Measurements from ENCODE around the gene TBCK. TPM values are rescaled to one million over a fixed set of nuclear protein-coding genes. Genes with fewer than 3 reads are reported as not detected.

Gene TBCK
- total RNA-seq, 1 experiment from 2014 or later: 25.5 TPM

- TF ChIP-seq CTCF (conservative IDR thresholded peaks at IDR 0.05; ENCODE audit: low read depth, low read length) (no peak), EZH2 (IDR thresholded peaks at IDR 0.05; ENCODE audit: borderline replicate concordance, low read depth, low read length, poor library complexity, severe bottlenecking) (no peak)
- Histone ChIP-seq H3K4me1 (ENCODE audit: insufficient read depth, low read length, poor library complexity, severe bottlenecking) (peaks cover 1% of the 10 kb centered on the region), H3K27ac (ENCODE audit: low read depth, low read length, poor library complexity, severe bottlenecking) (no peak overlapping the region), H3K4me3 (ENCODE audit: low read depth, low read length, poor library complexity, severe bottlenecking) (no peak overlapping the region), H3K27me3 (replicated peaks; ENCODE audit: insufficient read depth, low read depth, low read length, poor library complexity) (no peaks in the 10 kb centered on the region), H3K9me3 (ENCODE audit: low read depth, low read length, poor library complexity, severe bottlenecking) (no peaks in the 10 kb centered on the region), H3K36me3 (ENCODE audit: insufficient read depth, low read length, poor library complexity, severe bottlenecking) (no peaks in the 10 kb centered on the region)
- intact Hi-C loops (cut with micrococcal nuclease; ENCODE audit: unreplicated experiment): no loop called here
- no TSS peak for BruUV-seq (replicated peaks)
- POLR2A ChIA-PET (ENCODE audit: low non-redundant PET): no interaction called here
- no peak for DNase-seq (ENCODE audit: low spot score)
- CTCF ChIA-PET: no interaction called here
Measured at GRCh38 chr4:106270736-106271135, 45.3 kb downstream of the TBCK start.

GRCh38 chr4:106269711-106270110, 46.3 kb downstream of the TBCK start:
- CTCF ChIA-PET: no interaction called here
- Histone ChIP-seq H3K27ac (ENCODE audit: low read depth, low read length, poor library complexity, severe bottlenecking) (no peak overlapping the region), H3K4me3 (ENCODE audit: low read depth, low read length, poor library complexity, severe bottlenecking) (no peak overlapping the region), H3K27me3 (replicated peaks; ENCODE audit: insufficient read depth, low read depth, low read length, poor library complexity) (no peaks in the 10 kb centered on the region), H3K4me1 (ENCODE audit: insufficient read depth, low read length, poor library complexity, severe bottlenecking) (peaks cover 4% of the 10 kb centered on the region), H3K9me3 (ENCODE audit: low read depth, low read length, poor library complexity, severe bottlenecking) (no peaks in the 10 kb centered on the region), H3K36me3 (ENCODE audit: insufficient read depth, low read length, poor library complexity, severe bottlenecking) (no peaks in the 10 kb centered on the region)
- BruUV-seq (replicated peaks): no TSS peak
- POLR2A ChIA-PET (ENCODE audit: low non-redundant PET): no interaction called here
- intact Hi-C loops (cut with micrococcal nuclease; ENCODE audit: unreplicated experiment): loop anchor here (5.0 to 10.0 kb wide), 4 partner anchors 98 to 1108 kb away; partner anchors contain the start of gene GIMD1
- TF ChIP-seq EZH2 (IDR thresholded peaks at IDR 0.05; ENCODE audit: borderline replicate concordance, low read depth, low read length, poor library complexity, severe bottlenecking) (no peak), CTCF (conservative IDR thresholded peaks at IDR 0.05; ENCODE audit: low read depth, low read length) (no peak)
- no peak for DNase-seq (ENCODE audit: low spot score)

GRCh38 chr4:106268786-106269185, 47.2 kb downstream of the TBCK start:
- CTCF ChIA-PET: no interaction called here
- DNase-seq (ENCODE audit: low spot score): no peak
- H3K36me3 ChIP-seq (ENCODE audit: insufficient read depth, low read length, poor library complexity, severe bottlenecking): no peaks in the 10 kb centered on the region
- H3K27ac ChIP-seq (ENCODE audit: low read depth, low read length, poor library complexity, severe bottlenecking): no peak overlapping the region
- no peak overlapping the region for H3K4me3 ChIP-seq (ENCODE audit: low read depth, low read length, poor library complexity, severe bottlenecking)
- BruUV-seq (replicated peaks): no TSS peak
- POLR2A ChIA-PET (ENCODE audit: low non-redundant PET): no interaction called here
- intact Hi-C loops (cut with micrococcal nuclease; ENCODE audit: unreplicated experiment): loop anchor here (5.0 to 10.0 kb wide), 4 partner anchors 99 to 1109 kb away; partner anchors contain the start of gene GIMD1
- H3K9me3 ChIP-seq (ENCODE audit: low read depth, low read length, poor library complexity, severe bottlenecking): no peaks in the 10 kb centered on the region
- no peak for TF ChIP-seq CTCF (conservative IDR thresholded peaks at IDR 0.05; ENCODE audit: low read depth, low read length)
- no peak for TF ChIP-seq EZH2 (IDR thresholded peaks at IDR 0.05; ENCODE audit: borderline replicate concordance, low read depth, low read length, poor library complexity, severe bottlenecking)
- no peaks in the 10 kb centered on the region for H3K27me3 ChIP-seq (replicated peaks; ENCODE audit: insufficient read depth, low read depth, low read length, poor library complexity)
- peaks cover 9% of the 10 kb centered on the region for H3K4me1 ChIP-seq (ENCODE audit: insufficient read depth, low read length, poor library complexity, severe bottlenecking)

Data from A673 (cell line).